Caco-2 (cell line): ENCODE measurements around the gene CAP2. TPM values are rescaled to one million over a fixed set of nuclear protein-coding genes. Genes with fewer than 3 reads are reported as not detected.
"Not testable (repeated sequence)": the region's sequence is repeated elsewhere in the genome, so short reads cannot be mapped to it uniquely, and the experiment has no call there.

ENCODE experiments used
- BruUV-seq: library from RNA; stranded (reverse); fragments of 400-500 nt; replicated peaks from 2 replicates; lab custom pipeline; 2021; lab: Mats Ljungman, UMichigan
- CTCF ChIA-PET: fragments of 300-600 bp; sonication (Branson Sonifier 250); formaldehyde crosslinking; loops from one replicate; lab custom pipeline; 2022; ENCODE audit warnings: antibody characterized with exemption; lab: Charles Lee
- POLR2A ChIA-PET: fragments of 300-600 bp; sonication (Branson Sonifier 250); formaldehyde crosslinking; loops from one replicate; lab custom pipeline; 2022; ENCODE audit warnings: antibody characterized with exemption; lab: Charles Lee
- DNase-seq, 2 experiments: peaks; one replicate each; pipeline versions ENCODE4 v3.0.0 to v3.0.0-alpha.2; 2020 to 2022
- H3K27me3 ChIP-seq: replicated peaks from 2 replicates; pipeline ENCODE4 v1.6.0; 2011; ENCODE audit warnings: low read length; ENCODE audit not compliant: control insufficient read depth, insufficient read depth
- H3K36me3 ChIP-seq: 2 replicates; pipeline ENCODE4 v1.5.1; 2011; ENCODE audit warnings: low read length; ENCODE audit not compliant: control insufficient read depth, insufficient read depth
- H3K4me1 ChIP-seq: fragments of 250-450 bp; sonication (Bioruptor Pico); 2 replicates; pipeline ENCODE4 v1.5.1; 2020; ENCODE audit warnings: mild to moderate bottlenecking
- H3K4me3 ChIP-seq: 2 replicates; pipeline ENCODE4 v1.5.1; 2011; ENCODE audit warnings: low read depth, mild to moderate bottlenecking, control low read depth, low read length
- H3K9me3 ChIP-seq: fragments of 250-450 bp; sonication (Bioruptor Pico); 2 replicates; pipeline ENCODE4 v1.5.1; 2020; ENCODE audit warnings: mild to moderate bottlenecking, moderate library complexity
- H3K27ac Mint-ChIP-seq: one replicate; pipeline ENCODE4 v1.8.0; 2022; ENCODE audit warnings: mixed read lengths; ENCODE audit not compliant: unreplicated experiment
- H3K27me3 Mint-ChIP-seq: one replicate; pipeline ENCODE4 v1.8.0; 2022; ENCODE audit warnings: mixed read lengths; ENCODE audit not compliant: insufficient read depth, unreplicated experiment
- H3K36me3 Mint-ChIP-seq: one replicate; pipeline ENCODE4 v1.8.0; 2022; ENCODE audit warnings: mild to moderate bottlenecking, mixed read lengths; ENCODE audit not compliant: insufficient read depth, unreplicated experiment
- H3K4me1 Mint-ChIP-seq: one replicate; pipeline ENCODE4 v1.8.0; 2022; ENCODE audit warnings: low read depth, mixed read lengths; ENCODE audit not compliant: unreplicated experiment
- H3K4me3 Mint-ChIP-seq: one replicate; pipeline ENCODE4 v1.8.0; 2022; ENCODE audit warnings: mild to moderate bottlenecking, moderate library complexity, mixed read lengths; ENCODE audit not compliant: unreplicated experiment
- H3K9me3 Mint-ChIP-seq: one replicate; pipeline ENCODE4 v1.8.0; 2022; ENCODE audit warnings: mixed read lengths; ENCODE audit not compliant: unreplicated experiment
- intact Hi-C: fragments of 100-400 bp; cut with micrococcal nuclease; formaldehyde crosslinking; loops from one replicate; pipeline ENCODE4 v1.10.0; 2022; ENCODE audit not compliant: unreplicated experiment
- total RNA-seq: library from RNA; stranded (reverse); gene quantifications from 2 replicates; pipeline ENCODE4 v1.2.3, GENCODE V29; 2022
- TF ChIP-seq, protein P1 (sequence below), 2 experiments: fragments of 200-600 bp in 1 of 2; IDR thresholded peaks; 1 replicate in 1 of 2; 2 replicates in 1 of 2; pipeline versions ENCODE4 v1.5.1 to v1.8.0; 2011 to 2022; ENCODE audit warnings: antibody characterized with exemption in 1 of 2, control low read depth in 1 of 2, inconsistent platforms in 1 of 2, low read depth in 1 of 2, low read length in 1 of 2, mild to moderate bottlenecking in 1 of 2, moderate library complexity in 1 of 2; ENCODE audit not compliant: insufficient read depth in 1 of 2, severe bottlenecking in 1 of 2, unreplicated experiment in 1 of 2

The CAP2 gene
- total RNA-seq, 1 experiment from 2014 or later, result 8.9 TPM

DNA sequence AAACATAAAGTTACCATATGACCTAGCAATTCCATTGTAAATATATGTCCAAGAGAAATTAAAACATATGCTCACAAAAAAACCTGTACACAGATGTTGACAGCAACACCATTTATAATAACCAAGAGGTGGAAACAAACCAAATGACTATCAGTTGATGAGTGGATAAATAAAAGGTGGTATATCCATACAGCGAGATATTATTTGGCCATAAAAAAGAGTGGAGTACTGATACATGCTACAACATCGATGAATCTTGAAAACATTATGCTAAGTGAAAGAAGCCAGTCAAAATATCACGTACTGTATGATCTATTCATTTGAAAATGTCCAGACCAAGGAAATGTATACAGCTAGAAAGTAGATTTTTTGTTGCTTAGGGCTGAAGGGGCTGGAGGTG, 2.9 kb downstream of the CAP2 start:
- peaks cover 7% of the 10 kb centered on the region for H3K4me1 Mint-ChIP-seq
- H3K4me3 Mint-ChIP-seq, result no peak overlapping the region
- intact Hi-C loops, result loop anchor here (10.0 kb wide), 1 partner anchor 111 kb away; the partner anchor contains the start of gene RBM24
- Histone ChIP-seq H3K36me3 (no peaks in the 10 kb centered on the region), H3K9me3 (no peaks in the 10 kb centered on the region), H3K4me3 (no peak overlapping the region), H3K27me3 (no peaks in the 10 kb centered on the region), H3K4me1 (peaks cover 10% of the 10 kb centered on the region)
- peaks cover 6% of the 10 kb centered on the region for H3K36me3 Mint-ChIP-seq
- TF ChIP-seq, protein P1, sequence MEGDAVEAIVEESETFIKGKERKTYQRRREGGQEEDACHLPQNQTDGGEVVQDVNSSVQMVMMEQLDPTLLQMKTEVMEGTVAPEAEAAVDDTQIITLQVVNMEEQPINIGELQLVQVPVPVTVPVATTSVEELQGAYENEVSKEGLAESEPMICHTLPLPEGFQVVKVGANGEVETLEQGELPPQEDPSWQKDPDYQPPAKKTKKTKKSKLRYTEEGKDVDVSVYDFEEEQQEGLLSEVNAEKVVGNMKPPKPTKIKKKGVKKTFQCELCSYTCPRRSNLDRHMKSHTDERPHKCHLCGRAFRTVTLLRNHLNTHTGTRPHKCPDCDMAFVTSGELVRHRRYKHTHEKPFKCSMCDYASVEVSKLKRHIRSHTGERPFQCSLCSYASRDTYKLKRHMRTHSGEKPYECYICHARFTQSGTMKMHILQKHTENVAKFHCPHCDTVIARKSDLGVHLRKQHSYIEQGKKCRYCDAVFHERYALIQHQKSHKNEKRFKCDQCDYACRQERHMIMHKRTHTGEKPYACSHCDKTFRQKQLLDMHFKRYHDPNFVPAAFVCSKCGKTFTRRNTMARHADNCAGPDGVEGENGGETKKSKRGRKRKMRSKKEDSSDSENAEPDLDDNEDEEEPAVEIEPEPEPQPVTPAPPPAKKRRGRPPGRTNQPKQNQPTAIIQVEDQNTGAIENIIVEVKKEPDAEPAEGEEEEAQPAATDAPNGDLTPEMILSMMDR (IDR thresholded peaks at IDR 0.05; ENCODE audit: insufficient read depth in 1 of 2, low read depth in 1 of 2, low read length in 1 of 2, severe bottlenecking in 1 of 2, unreplicated experiment in 1 of 2), result no peak
- ChIA-PET CTCF (no interaction called here), POLR2A (no interaction called here)
- no peak for DNase-seq
- H3K27ac Mint-ChIP-seq, result no peak overlapping the region
- H3K27me3 Mint-ChIP-seq, result no peaks in the 10 kb centered on the region
- H3K9me3 Mint-ChIP-seq, result no peaks in the 10 kb centered on the region
- no TSS peak for BruUV-seq

DNA sequence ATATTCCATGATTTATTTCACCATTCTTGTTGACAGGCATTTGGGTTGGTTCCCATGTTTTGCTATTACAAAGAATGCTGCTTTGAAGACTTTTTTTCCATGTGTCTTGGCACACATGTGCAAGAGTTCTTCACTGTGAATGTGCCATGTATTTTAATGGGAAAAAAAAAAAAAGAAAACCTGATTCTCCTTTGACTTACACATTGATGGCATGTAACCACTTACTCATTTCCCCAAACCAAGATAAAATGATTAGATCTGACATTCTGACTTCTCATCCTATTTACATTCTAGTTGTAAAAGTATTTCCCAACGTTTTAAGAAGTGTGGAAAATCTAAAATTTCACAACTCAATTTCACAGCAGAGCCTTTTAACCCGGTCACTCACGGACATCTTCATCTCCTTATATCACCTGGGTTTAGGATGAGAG, 4.4 kb downstream of the CAP2 start:
- TF ChIP-seq, protein P1 (IDR thresholded peaks at IDR 0.05; ENCODE audit: insufficient read depth in 1 of 2, low read depth in 1 of 2, low read length in 1 of 2, severe bottlenecking in 1 of 2, unreplicated experiment in 1 of 2), result no peak
- H3K9me3 Mint-ChIP-seq, result no peaks in the 10 kb centered on the region
- no peaks in the 10 kb centered on the region for H3K27me3 ChIP-seq
- H3K4me3 Mint-ChIP-seq, result no peak overlapping the region
- H3K36me3 ChIP-seq, result no peaks in the 10 kb centered on the region
- H3K4me3 ChIP-seq, result no peak overlapping the region
- no peaks in the 10 kb centered on the region for H3K27me3 Mint-ChIP-seq
- peaks cover 13% of the 10 kb centered on the region for H3K4me1 Mint-ChIP-seq
- H3K27ac Mint-ChIP-seq, result no peak overlapping the region
- peaks cover 13% of the 10 kb centered on the region for H3K4me1 ChIP-seq
- no peak for DNase-seq
- no peaks in the 10 kb centered on the region for H3K9me3 ChIP-seq
- CTCF ChIA-PET, result no interaction called here
- BruUV-seq, result no TSS peak
- POLR2A ChIA-PET, result no interaction called here
- intact Hi-C loops, result loop anchor here (10.0 kb wide), 1 partner anchor 113 kb away; the partner anchor contains the start of gene RBM24
- peaks cover 6% of the 10 kb centered on the region for H3K36me3 Mint-ChIP-seq

DNA sequence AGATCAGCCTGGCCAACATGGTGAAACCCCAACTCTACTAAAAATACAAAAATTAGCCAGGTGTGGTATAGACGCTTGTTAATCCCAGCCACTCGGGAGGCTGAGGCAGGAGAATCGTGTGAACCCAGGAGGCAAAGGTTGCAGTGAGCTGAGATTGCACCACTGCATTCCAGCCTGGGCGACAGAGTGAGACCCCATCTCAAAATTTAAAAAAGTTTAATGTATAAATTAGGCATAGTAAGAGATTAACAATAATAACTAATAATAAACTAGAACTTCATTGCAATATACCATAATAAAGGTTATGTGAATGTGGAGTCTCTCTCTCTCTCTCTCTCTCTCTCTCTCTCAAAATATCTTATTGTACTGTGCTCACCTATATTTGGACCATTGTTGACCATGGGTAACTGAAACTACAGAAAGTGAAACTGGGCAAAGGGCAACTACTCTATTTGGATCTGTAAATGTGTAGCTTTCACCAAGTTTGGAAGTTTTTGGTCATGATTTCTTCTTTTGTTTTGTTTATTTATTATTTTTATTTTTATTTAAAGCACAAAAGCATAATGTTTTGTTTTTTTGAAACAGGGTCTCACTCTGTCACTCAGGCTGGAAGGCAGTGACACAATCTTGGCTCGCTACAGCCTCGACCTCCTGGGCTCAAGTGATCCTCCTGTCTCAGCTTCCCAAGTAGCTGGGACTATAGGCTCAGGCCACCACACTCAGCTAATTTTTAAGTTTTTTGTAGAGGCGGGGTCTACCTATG, 12.0 kb downstream of the CAP2 start:
- H3K27ac Mint-ChIP-seq, H3K4me3 Mint-ChIP-seq, H3K9me3 Mint-ChIP-seq, H3K27me3 Mint-ChIP-seq, H3K36me3 ChIP-seq, H3K36me3 Mint-ChIP-seq, H3K27me3 ChIP-seq, BruUV-seq, H3K4me3 ChIP-seq, POLR2A ChIA-PET, DNase-seq, H3K9me3 ChIP-seq, intact Hi-C loops: not testable (repeated sequence)
- peaks cover 25% of the 10 kb centered on the region for H3K4me1 Mint-ChIP-seq
- H3K4me1 ChIP-seq, result peaks cover 18% of the 10 kb centered on the region
- CTCF ChIA-PET, result interaction anchor here (0.6 kb wide), 1 partner anchor 469 kb away, joined by 3 read pairs; no protein-coding TSS in a partner anchor
